22Rv1 (cell line): ENCODE measurements around the gene ABHD12.

Source experiments
- CTCF ChIP-seq: fragments of 450-650 bp; IDR thresholded peaks from 2 replicates; pipeline ENCODE4 v1.5.1; 2017; ENCODE audit warnings: mild to moderate bottlenecking
- ZFX ChIP-seq: fragments of 450-650 bp; IDR thresholded peaks from 2 replicates; pipeline ENCODE4 v1.6.1; 2017; ENCODE audit warnings: antibody characterized with exemption, borderline replicate concordance

- no peak for TF ChIP-seq CTCF
- TF ChIP-seq ZFX = no peak
Observed at GRCh38 chr20:25293910-25294458, 96.7 kb downstream of the ABHD12 start.
